Osteoblast (primary cell): Measurements from ENCODE around the gene TMBIM6. TPM values are rescaled to one million over a fixed set of nuclear protein-coding genes. Genes with fewer than 3 reads are reported as not detected.

ENCODE experiments used
- DNase-seq: peaks from one replicate; pipeline ENCODE4 v3.0.0; 2011; ENCODE audit warnings: low spot score, mixed read lengths; ENCODE audit not compliant: insufficient read length; ENCODE audit errors: missing footprints
- H2AFZ ChIP-seq: 2 replicates; pipeline ENCODE4 v1.6.0; 2011; ENCODE audit warnings: mild to moderate bottlenecking, low read length
- H3K27ac ChIP-seq: 2 replicates; pipeline ENCODE4 v1.5.1; 2011; ENCODE audit warnings: mild to moderate bottlenecking, low read depth, low read length, moderate library complexity
- H3K27me3 ChIP-seq: 2 replicates; pipeline ENCODE4 v1.6.0; 2012; ENCODE audit warnings: mild to moderate bottlenecking, control low read depth, inconsistent platforms, low read length, moderate library complexity; ENCODE audit not compliant: insufficient read depth
- H3K36me3 ChIP-seq: 2 replicates; pipeline ENCODE4 v1.5.1; 2011; ENCODE audit warnings: mild to moderate bottlenecking, low read length, control low read depth, moderate library complexity; ENCODE audit not compliant: insufficient read depth
- H3K4me1 ChIP-seq: 2 replicates; pipeline ENCODE4 v1.5.1; 2011; ENCODE audit warnings: mild to moderate bottlenecking, low read length, control low read depth, moderate library complexity; ENCODE audit not compliant: insufficient read depth
- H3K4me2 ChIP-seq: 2 replicates; pipeline ENCODE4 v1.6.0; 2011; ENCODE audit warnings: mild to moderate bottlenecking, low read length; ENCODE audit not compliant: insufficient read depth
- H3K4me3 ChIP-seq: fragments of 200-600 bp; sonication (generic); 3 replicates; pipeline ENCODE4 v1.5.1; 2012; ENCODE audit warnings: mild to moderate bottlenecking, low read length, inconsistent platforms; ENCODE audit not compliant: insufficient read depth
- H3K79me2 ChIP-seq: 2 replicates; pipeline ENCODE4 v1.6.0; 2012; ENCODE audit warnings: mild to moderate bottlenecking, low read length, control low read depth, inconsistent platforms; ENCODE audit not compliant: insufficient read depth
- H3K9me3 ChIP-seq: 2 replicates; pipeline ENCODE4 v1.5.1; 2011; ENCODE audit warnings: low read depth, low read length, control low read depth
- H4K20me1 ChIP-seq: 2 replicates; pipeline ENCODE4 v1.6.0; 2012; ENCODE audit warnings: mild to moderate bottlenecking, low read length, control low read depth; ENCODE audit not compliant: insufficient read depth
- total RNA-seq: library from RNA; depleted of rRNA; stranded (reverse); fragments of >200 nt; gene quantifications from 2 replicates; pipeline ENCODE4 v1.2.3, GENCODE V29; 2012
- TF ChIP-seq, protein P1 (sequence below): IDR thresholded peaks from 2 replicates; pipeline ENCODE4 v1.5.1; 2011; ENCODE audit warnings: mild to moderate bottlenecking, low read depth, low read length, moderate library complexity; ENCODE audit errors: extremely low read depth

The TMBIM6 gene
- total RNA-seq, 1 donor, result 398 TPM

DNA sequence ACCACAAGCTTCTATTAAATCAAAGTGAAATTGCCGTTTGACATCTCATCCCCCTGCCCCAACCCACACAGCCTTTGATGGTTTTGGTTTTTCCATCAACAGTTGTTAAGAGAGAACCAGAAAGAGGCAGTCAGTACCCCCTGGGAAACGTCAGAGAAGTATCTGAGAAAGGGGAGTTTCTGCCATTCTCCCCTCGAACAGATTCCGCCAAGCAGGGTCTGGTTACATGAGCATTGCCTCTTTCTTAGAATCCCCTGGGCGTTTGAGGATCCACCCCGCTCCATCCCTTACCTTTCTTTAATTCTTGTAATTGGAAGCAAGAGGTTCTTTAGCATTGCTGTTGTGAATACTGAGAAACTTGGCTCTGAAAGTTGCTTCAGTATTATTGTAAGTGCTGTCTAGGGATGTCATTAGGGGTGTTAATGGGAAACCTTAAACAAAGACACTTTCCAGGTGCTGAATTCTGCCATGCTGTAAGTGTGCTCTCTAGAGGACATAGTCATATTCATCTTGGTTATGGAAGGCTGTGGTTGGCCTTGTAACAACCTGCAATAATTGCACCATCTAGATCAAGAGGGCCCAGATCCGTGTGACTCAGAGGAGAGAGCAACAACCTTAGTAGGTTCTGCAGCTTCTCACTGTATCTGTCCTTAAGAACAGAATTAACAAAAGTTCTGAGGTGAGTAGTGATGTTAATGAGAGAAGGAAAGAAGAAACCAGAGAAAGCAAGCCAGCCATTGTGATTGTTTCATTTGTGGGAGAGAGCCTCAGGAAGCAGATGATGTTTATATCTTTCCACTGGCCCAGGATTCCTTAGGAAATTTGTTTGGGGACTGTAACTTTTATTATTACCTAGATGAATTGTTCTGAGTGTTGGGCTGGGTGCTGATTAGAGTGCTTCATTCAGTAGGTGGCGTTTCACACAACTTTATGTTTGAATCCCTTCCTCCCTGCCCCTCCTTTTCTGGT, 9.0 kb downstream of the TMBIM6 start:
- H3K27ac ChIP-seq, result peak overlapping the region; percentile 52
- H2AFZ ChIP-seq, result no peak overlapping the region
- H4K20me1 ChIP-seq, result peaks cover 90% of the 10 kb centered on the region
- H3K9me3 ChIP-seq, result no peaks in the 10 kb centered on the region
- H3K4me1 ChIP-seq, result peaks cover 26% of the 10 kb centered on the region
- TF ChIP-seq, protein P1, sequence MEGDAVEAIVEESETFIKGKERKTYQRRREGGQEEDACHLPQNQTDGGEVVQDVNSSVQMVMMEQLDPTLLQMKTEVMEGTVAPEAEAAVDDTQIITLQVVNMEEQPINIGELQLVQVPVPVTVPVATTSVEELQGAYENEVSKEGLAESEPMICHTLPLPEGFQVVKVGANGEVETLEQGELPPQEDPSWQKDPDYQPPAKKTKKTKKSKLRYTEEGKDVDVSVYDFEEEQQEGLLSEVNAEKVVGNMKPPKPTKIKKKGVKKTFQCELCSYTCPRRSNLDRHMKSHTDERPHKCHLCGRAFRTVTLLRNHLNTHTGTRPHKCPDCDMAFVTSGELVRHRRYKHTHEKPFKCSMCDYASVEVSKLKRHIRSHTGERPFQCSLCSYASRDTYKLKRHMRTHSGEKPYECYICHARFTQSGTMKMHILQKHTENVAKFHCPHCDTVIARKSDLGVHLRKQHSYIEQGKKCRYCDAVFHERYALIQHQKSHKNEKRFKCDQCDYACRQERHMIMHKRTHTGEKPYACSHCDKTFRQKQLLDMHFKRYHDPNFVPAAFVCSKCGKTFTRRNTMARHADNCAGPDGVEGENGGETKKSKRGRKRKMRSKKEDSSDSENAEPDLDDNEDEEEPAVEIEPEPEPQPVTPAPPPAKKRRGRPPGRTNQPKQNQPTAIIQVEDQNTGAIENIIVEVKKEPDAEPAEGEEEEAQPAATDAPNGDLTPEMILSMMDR, result peak; percentile 10
- peaks cover 33% of the 10 kb centered on the region for H3K36me3 ChIP-seq
- no peak overlapping the region for H3K4me2 ChIP-seq
- H3K27me3 ChIP-seq, result no peaks in the 10 kb centered on the region
- peaks cover 97% of the 10 kb centered on the region for H3K79me2 ChIP-seq
- H3K4me3 ChIP-seq, result no peak overlapping the region
- peak; percentile 14 for DNase-seq

DNA sequence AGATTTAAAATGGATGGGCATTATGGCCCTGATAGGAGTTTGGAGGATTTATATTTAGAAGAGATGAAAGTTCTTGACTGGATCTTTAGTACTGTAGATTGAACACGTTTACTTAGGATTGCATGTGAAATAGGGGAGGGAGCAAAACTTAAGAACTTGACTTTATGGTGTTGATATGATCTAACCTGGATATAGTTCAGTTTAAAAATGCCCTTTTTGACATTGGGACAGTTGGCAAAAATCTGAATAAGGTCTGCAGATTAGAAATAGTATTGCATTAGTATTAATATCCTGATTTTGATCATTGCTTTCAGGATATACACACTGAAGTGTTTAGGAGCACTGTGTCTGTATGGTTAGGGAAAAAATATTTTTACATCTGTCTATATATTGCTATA, 9.6 kb downstream of the TMBIM6 start:
- TF ChIP-seq, protein P1, result no peak
- peaks cover 98% of the 10 kb centered on the region for H3K79me2 ChIP-seq
- peak overlapping the region; percentile 1 for H3K27ac ChIP-seq
- H3K36me3 ChIP-seq, result peaks cover 39% of the 10 kb centered on the region
- H3K4me1 ChIP-seq, result peaks cover 26% of the 10 kb centered on the region
- no peak overlapping the region for H2AFZ ChIP-seq
- H3K4me3 ChIP-seq, result no peak overlapping the region
- no peaks in the 10 kb centered on the region for H3K9me3 ChIP-seq
- H4K20me1 ChIP-seq, result peaks cover 85% of the 10 kb centered on the region
- no peaks in the 10 kb centered on the region for H3K27me3 ChIP-seq
- no peak for DNase-seq
- no peak overlapping the region for H3K4me2 ChIP-seq

DNA sequence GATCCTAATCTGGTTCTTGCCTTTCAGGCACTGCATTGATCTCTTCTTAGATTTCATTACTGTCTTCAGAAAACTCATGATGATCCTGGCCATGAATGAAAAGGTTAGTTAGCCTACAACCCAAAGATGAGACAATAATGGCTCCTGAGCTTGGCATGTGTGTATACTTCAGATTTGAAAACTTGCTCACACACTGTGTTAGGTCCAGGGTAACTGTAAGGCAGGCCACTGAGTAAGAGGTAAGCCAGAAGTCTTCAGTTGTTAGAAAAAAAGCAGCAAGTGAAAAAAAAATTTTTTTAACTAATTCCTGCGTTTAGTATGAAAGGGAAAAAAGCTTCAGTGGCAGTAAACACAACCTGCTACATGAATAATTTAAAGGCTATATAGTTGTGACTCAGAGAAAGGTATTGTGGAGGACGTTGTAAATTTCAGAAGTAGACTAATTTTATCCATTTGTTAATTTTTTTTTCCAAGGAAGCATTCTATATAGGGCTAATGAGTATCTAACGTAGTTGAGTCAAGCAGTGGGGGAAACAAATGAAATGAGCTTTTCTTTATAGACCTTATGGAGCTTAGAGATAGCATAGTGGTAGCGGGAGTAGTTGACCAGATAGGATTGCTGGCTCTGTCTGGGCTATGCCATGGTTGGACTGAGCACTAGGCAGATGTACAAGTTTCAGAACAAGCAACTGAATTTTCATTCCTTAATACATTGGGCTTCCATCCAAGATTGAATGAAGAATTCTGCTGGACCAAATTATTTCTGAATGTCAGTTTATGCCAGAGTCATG, 20.5 kb downstream of the TMBIM6 start:
- Histone ChIP-seq H3K79me2 (peaks cover 22% of the 10 kb centered on the region), H2AFZ (no peak overlapping the region), H3K4me2 (no peak overlapping the region), H3K4me1 (no peaks in the 10 kb centered on the region), H3K9me3 (no peaks in the 10 kb centered on the region), H3K27me3 (no peaks in the 10 kb centered on the region), H3K4me3 (no peak overlapping the region), H3K36me3 (peaks cover 78% of the 10 kb centered on the region), H3K27ac (no peak overlapping the region), H4K20me1 (peaks cover 32% of the 10 kb centered on the region)
- TF ChIP-seq, protein P1, result no peak
- DNase-seq, result no peak

DNA sequence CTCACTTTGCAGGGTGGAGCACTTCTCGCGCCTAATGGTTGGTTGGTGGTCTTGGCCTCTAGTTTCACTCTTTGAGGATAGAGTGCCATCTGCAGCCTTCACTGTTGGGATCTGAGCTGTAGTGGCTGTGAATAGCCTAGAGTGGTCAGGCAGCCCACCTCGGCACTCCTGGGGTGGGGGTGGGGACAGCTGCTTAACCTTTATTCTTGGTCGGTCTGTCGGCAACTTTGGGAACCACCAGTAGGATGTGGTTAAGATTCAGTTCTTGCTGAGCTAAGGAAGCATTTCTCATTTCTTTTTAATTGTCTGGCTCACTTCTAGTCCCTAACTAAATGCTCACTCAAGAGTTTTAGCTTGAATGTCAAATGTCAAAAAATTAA, 21.1 kb downstream of the TMBIM6 start:
- H4K20me1 ChIP-seq, result peaks cover 27% of the 10 kb centered on the region
- no peak overlapping the region for H3K4me3 ChIP-seq
- H2AFZ ChIP-seq, result no peak overlapping the region
- H3K79me2 ChIP-seq, result peaks cover 16% of the 10 kb centered on the region
- no peaks in the 10 kb centered on the region for H3K4me1 ChIP-seq
- no peaks in the 10 kb centered on the region for H3K9me3 ChIP-seq
- TF ChIP-seq, protein P1, result no peak
- H3K4me2 ChIP-seq, result no peak overlapping the region
- no peak for DNase-seq
- H3K36me3 ChIP-seq, result peaks cover 73% of the 10 kb centered on the region
- no peak overlapping the region for H3K27ac ChIP-seq
- no peaks in the 10 kb centered on the region for H3K27me3 ChIP-seq
